ENCODE data around the gene SFMBT1.

DNA sequence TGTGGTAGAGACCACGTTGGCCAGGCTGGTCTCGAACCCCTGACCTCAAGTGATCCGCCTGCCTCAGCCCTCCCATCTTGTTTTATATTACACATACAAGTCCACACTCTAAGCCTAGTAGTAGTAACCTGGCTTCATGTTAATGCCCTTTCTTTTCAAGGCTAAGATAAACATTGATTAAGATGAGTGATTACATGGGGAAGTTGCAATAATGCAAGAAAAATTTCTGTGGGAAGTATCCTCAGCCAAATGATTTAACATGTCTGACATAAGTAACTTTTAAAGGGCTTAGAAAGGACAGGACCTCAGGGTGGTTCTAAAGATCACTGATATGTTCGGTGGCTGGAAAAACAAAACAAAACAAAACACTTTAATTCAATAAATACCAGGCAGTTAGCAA lies 72.1 kb downstream of the SFMBT1 start:
- TF ChIP-seq ZNF274 (IDR thresholded peaks at IDR 0.05; ENCODE audit: low read depth, low read length): no peak
- no peak for TF ChIP-seq SUZ12 (IDR thresholded peaks at IDR 0.05; ENCODE audit: extremely low read depth, insufficient read depth, insufficient read length)
- TF ChIP-seq YY1 (IDR thresholded peaks at IDR 0.05; ENCODE audit: insufficient read depth, insufficient read length): no peak

All from NT2/D1 (cell line).